Testis (tissue), 2 donors: Measurements from ENCODE around the gene FAM110C.

Source experiments
- POLR2A ChIP-seq: fragments of 450-650 bp; IDR thresholded peaks from one replicate; pipeline ENCODE4 v1.6.1; 2017; ENCODE audit warnings: antibody characterized with exemption, mild to moderate bottlenecking, moderate library complexity
- TF ChIP-seq, protein P1 (sequence below), 3 experiments: fragments of 450-650 bp in 2 of 3; fragments of 200-600 bp in 1 of 3; sonication (generic) in 1 of 3; IDR thresholded peaks; one replicate each; pipeline ENCODE4 v1.5.1; 2016 to 2019; ENCODE audit warnings: antibody characterized with exemption in 3 of 3, mild to moderate bottlenecking in 2 of 3, moderate library complexity in 1 of 3

DNA sequence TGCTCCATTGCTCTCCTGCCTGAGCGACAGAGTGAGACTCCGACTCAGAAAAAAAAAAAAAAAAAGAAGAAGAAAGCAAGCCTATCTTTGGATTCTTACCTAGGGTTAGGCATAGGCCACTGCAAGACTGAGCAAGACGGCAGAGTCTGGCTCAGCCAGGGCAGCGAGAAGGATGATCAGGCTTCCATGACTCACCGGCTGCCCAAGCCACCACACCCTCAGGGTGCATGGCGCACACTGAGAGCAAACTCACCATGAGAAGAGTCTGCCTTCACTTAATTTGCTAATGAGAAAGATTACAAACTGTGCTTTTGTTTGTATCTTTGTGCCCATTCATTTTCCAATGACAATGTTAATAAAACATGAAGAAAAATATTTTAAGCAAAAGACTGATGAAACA is 8.2 kb downstream of the FAM110C start:
- TF ChIP-seq, protein P1, sequence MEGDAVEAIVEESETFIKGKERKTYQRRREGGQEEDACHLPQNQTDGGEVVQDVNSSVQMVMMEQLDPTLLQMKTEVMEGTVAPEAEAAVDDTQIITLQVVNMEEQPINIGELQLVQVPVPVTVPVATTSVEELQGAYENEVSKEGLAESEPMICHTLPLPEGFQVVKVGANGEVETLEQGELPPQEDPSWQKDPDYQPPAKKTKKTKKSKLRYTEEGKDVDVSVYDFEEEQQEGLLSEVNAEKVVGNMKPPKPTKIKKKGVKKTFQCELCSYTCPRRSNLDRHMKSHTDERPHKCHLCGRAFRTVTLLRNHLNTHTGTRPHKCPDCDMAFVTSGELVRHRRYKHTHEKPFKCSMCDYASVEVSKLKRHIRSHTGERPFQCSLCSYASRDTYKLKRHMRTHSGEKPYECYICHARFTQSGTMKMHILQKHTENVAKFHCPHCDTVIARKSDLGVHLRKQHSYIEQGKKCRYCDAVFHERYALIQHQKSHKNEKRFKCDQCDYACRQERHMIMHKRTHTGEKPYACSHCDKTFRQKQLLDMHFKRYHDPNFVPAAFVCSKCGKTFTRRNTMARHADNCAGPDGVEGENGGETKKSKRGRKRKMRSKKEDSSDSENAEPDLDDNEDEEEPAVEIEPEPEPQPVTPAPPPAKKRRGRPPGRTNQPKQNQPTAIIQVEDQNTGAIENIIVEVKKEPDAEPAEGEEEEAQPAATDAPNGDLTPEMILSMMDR (IDR thresholded peaks at IDR 0.05), result no peak
- TF ChIP-seq POLR2A, result no peak
